Mesodermal cell (in vitro differentiated cells): ENCODE data around the gene ADCK2. TPM values are rescaled to one million over a fixed set of nuclear protein-coding genes. Genes with fewer than 3 reads are reported as not detected.
"Not testable (repeated sequence)": the region's sequence is repeated elsewhere in the genome, so short reads cannot be mapped to it uniquely, and the experiment has no call there.

Source experiments
- H3K27ac ChIP-seq: 2 replicates; pipeline ENCODE4 v1.7.0; 2013; ENCODE audit warnings: mild to moderate bottlenecking, low read depth, low read length, moderate library complexity; ENCODE audit not compliant: severe bottlenecking
- H3K36me3 ChIP-seq: 2 replicates; pipeline ENCODE4 v1.7.1; 2013; ENCODE audit warnings: mild to moderate bottlenecking, low read length, moderate library complexity; ENCODE audit not compliant: control insufficient read depth, insufficient read depth
- H3K4me1 ChIP-seq: one replicate; pipeline ENCODE4 v1.7.1; 2013; ENCODE audit warnings: mild to moderate bottlenecking, low read length; ENCODE audit not compliant: insufficient read depth, control insufficient read depth, poor library complexity, severe bottlenecking
- H3K4me3 ChIP-seq: 2 replicates; pipeline ENCODE4 v1.7.0; 2013; ENCODE audit warnings: low read length, control low read depth, mild to moderate bottlenecking; ENCODE audit not compliant: insufficient read depth, poor library complexity, severe bottlenecking; ENCODE audit errors: extremely low read depth
- H3K9me3 ChIP-seq: 2 replicates; pipeline ENCODE4 v1.7.1; 2013; ENCODE audit warnings: mild to moderate bottlenecking, low read length, moderate library complexity; ENCODE audit not compliant: control insufficient read depth
- WGBS, 2 experiments: methylation state at CpG; one replicate each; pipeline ENCODE4 v1.1.5; 2013; ENCODE audit warnings: missing lambda C conversion rate in 2 of 2; ENCODE audit not compliant: insufficient coverage in 2 of 2; 5-methylcytosine and 5-hydroxymethylcytosine counted together
- polyA plus RNA-seq, 2 experiments: library from polyadenylated mRNA; stranded (reverse); fragments of 50-300 nt; gene quantifications; one replicate each; pipeline ENCODE4 v1.2.3, GENCODE V29; 2013

ADCK2 gene, protein sequence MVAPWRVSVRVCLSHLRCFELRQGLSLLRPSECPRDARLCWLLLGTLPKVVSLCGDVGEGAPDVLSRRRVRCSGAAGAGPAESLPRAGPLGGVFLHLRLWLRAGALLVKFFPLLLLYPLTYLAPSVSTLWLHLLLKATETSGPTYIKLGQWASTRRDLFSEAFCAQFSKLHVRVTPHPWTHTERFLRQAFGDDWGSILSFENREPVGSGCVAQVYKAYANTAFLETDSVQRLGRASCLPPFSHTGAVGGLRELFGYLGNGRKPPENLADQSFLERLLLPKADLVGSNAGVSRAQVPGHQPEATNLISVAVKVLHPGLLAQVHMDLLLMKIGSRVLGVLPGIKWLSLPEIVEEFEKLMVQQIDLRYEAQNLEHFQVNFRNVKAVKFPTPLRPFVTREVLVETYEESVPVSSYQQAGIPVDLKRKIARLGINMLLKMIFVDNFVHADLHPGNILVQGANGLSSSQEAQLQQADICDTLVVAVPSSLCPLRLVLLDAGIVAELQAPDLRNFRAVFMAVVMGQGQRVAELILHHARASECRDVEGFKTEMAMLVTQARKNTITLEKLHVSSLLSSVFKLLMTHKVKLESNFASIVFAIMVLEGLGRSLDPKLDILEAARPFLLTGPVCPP
- 6.0 TPM for polyA plus RNA-seq (2013, experiment 1 of 2)
- polyA plus RNA-seq (2013, experiment 2 of 2), result 4.0 TPM

- Histone ChIP-seq H3K4me3 (peak within 1 kb of the TSS; percentile 48), H3K4me1 (no peaks in the 10 kb centered on the region), H3K36me3 (no peaks in the 10 kb centered on the region), H3K9me3 (no peaks in the 10 kb centered on the region), H3K27ac (no peak within 1 kb of the TSS)
- WGBS, 2 experiments, result 0% methylated on average over 10 to 15 of the region's 41 CpGs
Measured at GRCh38 chr7:140672382-140673062, at the start of gene ADCK2. TSS of gene ADCK2 (plus strand) at chr7:140672945. CDS start at chr7:140673331, 386 bp downstream.

DNA sequence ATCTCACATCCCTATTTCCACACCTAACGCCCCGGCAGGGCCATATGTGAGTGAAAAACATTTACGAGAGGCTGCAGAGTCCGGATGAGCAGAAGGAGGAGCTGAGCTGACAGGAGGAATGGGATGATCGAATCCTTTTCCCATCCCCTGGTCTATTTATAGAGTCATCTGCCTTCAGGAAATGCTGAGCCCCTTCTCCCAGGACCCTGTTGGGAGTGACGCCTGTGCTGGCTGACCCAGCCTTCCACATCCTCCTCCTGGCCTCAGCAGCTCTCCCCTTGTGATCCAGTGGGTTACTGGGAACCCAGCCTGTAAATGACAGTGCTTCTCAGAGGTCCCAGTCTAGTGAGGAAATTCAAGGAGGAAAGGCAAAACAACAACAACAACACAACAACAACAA, 48.8 kb upstream of the ADCK2 start:
- Histone ChIP-seq H3K4me1 (peaks cover 32% of the 10 kb centered on the region), H3K27ac (peak overlapping the region; percentile 83), H3K36me3 (no peaks in the 10 kb centered on the region), H3K4me3 (no peak overlapping the region), H3K9me3 (no peaks in the 10 kb centered on the region)
- 42 to 66% methylated on average over 2 to 4 of the region's 6 CpGs for WGBS, 2 experiments

DNA sequence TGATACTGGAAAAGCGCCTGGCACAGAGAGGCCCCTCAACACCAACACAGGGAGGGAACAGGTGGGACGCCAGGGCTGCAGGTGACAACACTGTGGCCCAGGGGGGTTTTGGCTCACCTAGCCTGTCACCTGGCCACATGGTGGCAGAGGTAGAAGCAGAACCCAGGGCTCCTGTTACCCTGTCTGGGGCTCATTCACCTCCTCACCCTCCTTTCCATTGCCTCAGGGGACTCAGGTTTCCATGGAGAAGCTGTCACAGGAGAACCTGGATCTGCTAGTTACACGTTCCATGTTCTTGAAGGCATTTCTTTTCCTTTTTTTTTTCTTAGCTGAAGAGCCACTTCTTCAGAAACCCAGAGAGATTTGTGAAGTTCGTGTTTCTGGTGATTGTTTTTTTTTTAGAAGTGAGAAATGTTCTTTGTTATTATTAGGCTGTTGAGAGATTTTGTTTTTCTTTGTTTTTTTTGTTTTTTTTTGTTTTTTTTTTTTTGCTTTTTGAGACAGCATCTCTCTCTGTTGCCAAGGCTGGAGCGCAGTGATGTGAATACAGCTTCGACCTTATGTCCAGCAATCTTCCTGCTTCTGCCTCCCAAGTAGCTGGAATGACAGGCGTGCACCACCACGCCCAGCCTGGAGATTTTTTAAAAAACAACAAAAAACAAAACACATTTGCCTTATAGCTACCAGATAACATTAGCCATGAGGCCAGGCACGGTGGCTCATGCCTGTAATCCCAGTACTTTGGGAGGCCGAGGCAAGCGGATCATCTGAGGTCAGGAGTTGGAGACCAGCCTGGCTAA, 48.2 kb upstream of the ADCK2 start:
- no peak overlapping the region for H3K4me3 ChIP-seq
- WGBS, 2 experiments, result 89 to 100% methylated on average over 6 to 10 of the region's 11 CpGs
- H3K36me3 ChIP-seq, result peaks cover 5% of the 10 kb centered on the region
- peaks cover 32% of the 10 kb centered on the region for H3K4me1 ChIP-seq
- no peaks in the 10 kb centered on the region for H3K9me3 ChIP-seq
- H3K27ac ChIP-seq, result peak overlapping the region; percentile 83

GRCh38 chr7:140625192-140625558, 47.6 kb upstream of the ADCK2 start:
- not testable (repeated sequence) for H3K27ac ChIP-seq
- peaks cover 32% of the 10 kb centered on the region for H3K4me1 ChIP-seq
- 87 to 96% methylated on average over 9 to 10 of the region's 10 CpGs for WGBS, 2 experiments

GRCh38 chr7:140625908-140626868, 46.6 kb upstream of the ADCK2 start:
- Histone ChIP-seq H3K4me1 (peaks cover 32% of the 10 kb centered on the region), H3K9me3 (no peaks in the 10 kb centered on the region), H3K36me3 (peaks cover 10% of the 10 kb centered on the region), H3K27ac (peak overlapping the region; percentile 95), H3K4me3 (no peak overlapping the region)
- 51 to 60% methylated on average over 10 to 13 of the region's 17 CpGs for WGBS, 2 experiments

More at GRCh38 chr7:140625192-140625558, 47.6 kb upstream of the ADCK2 start:
- H3K4me3 ChIP-seq, H3K9me3 ChIP-seq, H3K36me3 ChIP-seq: not testable (repeated sequence)

DNA sequence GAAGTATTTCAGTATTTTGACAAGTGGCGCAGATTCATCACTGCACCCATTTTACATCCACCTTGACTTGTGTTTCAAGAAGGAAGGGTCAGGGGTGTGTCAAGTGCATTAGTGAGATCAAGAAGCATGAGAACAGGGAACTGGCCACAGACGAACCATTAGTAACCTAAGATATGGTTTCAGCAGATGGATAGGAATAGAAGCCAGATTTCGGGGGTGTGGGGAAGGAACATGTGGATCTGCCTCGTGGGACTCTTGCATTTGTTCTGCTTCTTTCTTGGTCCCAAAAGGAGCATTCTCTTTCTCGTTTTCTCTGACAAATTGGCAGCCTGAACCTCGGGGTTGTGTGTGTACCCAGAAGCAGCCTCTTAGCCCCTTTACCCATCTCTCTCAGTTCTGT, 41.7 kb upstream of the ADCK2 start:
- Histone ChIP-seq H3K9me3 (no peaks in the 10 kb centered on the region), H3K36me3 (peaks cover 10% of the 10 kb centered on the region), H3K27ac (no peak overlapping the region), H3K4me1 (peaks cover 22% of the 10 kb centered on the region), H3K4me3 (no peak overlapping the region)
- 88 to 94% methylated on average over 5 of the region's 6 CpGs for WGBS, 2 experiments

GRCh38 chr7:140631602-140632001, 41.1 kb upstream of the ADCK2 start:
- WGBS, 2 experiments, result 94 to 98% methylated on average over 7 of the region's 7 CpGs
- H3K4me3 ChIP-seq, result no peak overlapping the region
- H3K27ac ChIP-seq, result no peak overlapping the region
- H3K4me1 ChIP-seq, result peaks cover 19% of the 10 kb centered on the region
- no peaks in the 10 kb centered on the region for H3K9me3 ChIP-seq
- H3K36me3 ChIP-seq, result peaks cover 10% of the 10 kb centered on the region

- Histone ChIP-seq H3K36me3 (peaks cover 8% of the 10 kb centered on the region), H3K27ac (no peak overlapping the region), H3K9me3 (no peaks in the 10 kb centered on the region), H3K4me3 (no peak overlapping the region), H3K4me1 (peaks cover 31% of the 10 kb centered on the region)
- WGBS, 2 experiments, result 41 to 52% methylated on average over 5 of the region's 5 CpGs
Measured at GRCh38 chr7:140635345-140635744, 37.4 kb upstream of the ADCK2 start.

DNA sequence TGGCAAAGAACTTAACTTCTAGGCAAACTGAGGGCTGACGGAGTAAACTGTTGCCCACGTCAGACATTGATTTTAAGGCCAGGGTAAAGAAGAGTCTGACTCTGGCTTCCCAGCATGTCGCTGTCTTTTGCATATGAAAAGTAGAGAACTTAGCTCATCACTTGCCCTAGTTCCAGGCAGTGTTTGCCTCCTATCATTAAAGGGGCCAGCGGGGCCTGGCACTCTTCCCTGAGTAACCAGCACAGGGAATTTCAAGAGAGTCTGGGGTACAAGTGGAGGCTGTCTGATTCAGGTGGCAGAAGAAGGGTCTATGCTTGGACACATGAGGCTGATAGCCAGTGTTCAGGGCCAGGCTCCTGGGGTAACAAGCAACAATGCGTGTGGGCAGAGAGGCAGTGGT, 36.9 kb upstream of the ADCK2 start:
- peaks cover 8% of the 10 kb centered on the region for H3K36me3 ChIP-seq
- peaks cover 31% of the 10 kb centered on the region for H3K4me1 ChIP-seq
- H3K27ac ChIP-seq, result no peak overlapping the region
- H3K9me3 ChIP-seq, result no peaks in the 10 kb centered on the region
- H3K4me3 ChIP-seq, result no peak overlapping the region
- WGBS, 2 experiments, result 61 to 73% methylated on average over 4 to 5 of the region's 5 CpGs
